ENCODE measurements around the gene PPP1R18. TPM values are rescaled to one million over a fixed set of nuclear protein-coding genes. Genes with fewer than 3 reads are reported as not detected.
"Not testable (repeated sequence)": the region's sequence is repeated elsewhere in the genome, so short reads cannot be mapped to it uniquely, and the experiment has no call there.

PPP1R18 gene, protein sequence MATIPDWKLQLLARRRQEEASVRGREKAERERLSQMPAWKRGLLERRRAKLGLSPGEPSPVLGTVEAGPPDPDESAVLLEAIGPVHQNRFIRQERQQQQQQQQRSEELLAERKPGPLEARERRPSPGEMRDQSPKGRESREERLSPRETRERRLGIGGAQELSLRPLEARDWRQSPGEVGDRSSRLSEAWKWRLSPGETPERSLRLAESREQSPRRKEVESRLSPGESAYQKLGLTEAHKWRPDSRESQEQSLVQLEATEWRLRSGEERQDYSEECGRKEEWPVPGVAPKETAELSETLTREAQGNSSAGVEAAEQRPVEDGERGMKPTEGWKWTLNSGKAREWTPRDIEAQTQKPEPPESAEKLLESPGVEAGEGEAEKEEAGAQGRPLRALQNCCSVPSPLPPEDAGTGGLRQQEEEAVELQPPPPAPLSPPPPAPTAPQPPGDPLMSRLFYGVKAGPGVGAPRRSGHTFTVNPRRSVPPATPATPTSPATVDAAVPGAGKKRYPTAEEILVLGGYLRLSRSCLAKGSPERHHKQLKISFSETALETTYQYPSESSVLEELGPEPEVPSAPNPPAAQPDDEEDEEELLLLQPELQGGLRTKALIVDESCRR
- total RNA-seq (2014; rRNA removed): 94.5 and 105 TPM in 2 replicates
- polyA plus RNA-seq (2012): 117 TPM

GRCh38 chr6:30686009-30686907 is at the start of gene PPP1R18:
Gene PPP1R18, minus strand, starts transcription at chr6:30686645. Its CDS starts 627 bp downstream, at chr6:30686018.
- peak; percentile 70 for DNase-seq (ENCODE audit: low read depth)

- no peak for DNase-seq (ENCODE audit: low read depth)
These were observed 49.3 kb upstream of the PPP1R18 start for GRCh38 chr6:30735668-30736314.

DNA sequence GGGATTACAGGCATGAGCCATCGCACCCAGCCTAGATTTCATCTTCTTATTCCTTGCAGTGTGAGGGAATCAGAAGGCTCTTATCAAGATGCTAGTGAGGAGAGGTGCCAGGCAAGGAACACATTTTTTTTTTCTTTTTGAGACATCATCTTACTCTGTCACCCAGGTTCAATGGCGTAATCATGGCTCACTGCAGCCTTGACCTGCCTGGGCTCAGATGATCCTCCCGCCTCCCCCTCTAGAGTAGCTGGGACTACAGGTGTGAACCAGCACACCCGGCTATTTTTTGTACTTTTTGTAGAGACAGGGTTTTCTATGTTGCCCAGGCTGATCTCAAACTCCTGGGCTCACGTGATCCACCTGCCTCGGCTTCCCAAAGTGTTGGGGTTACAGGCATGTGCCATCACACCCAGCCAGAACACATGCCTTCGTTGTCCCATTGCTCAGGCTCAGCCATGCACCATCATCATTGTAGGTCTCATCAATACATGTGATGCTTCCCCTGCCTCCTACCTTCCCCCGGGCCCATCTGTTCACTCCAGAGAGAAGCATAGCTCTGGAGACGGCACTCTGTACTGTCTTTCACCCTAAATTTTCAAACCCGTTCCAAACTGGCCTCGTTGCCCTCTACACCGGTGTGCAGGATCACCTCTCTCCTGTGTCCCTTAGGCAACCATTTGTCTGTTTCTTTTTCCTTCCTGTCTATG is 45.9 kb upstream of the PPP1R18 start:
- DNase-seq (ENCODE audit: low read depth): no peak

GRCh38 chr6:30730601-30731435 is 44.4 kb upstream of the PPP1R18 start:
- no peak for DNase-seq (ENCODE audit: low read depth)

DNA sequence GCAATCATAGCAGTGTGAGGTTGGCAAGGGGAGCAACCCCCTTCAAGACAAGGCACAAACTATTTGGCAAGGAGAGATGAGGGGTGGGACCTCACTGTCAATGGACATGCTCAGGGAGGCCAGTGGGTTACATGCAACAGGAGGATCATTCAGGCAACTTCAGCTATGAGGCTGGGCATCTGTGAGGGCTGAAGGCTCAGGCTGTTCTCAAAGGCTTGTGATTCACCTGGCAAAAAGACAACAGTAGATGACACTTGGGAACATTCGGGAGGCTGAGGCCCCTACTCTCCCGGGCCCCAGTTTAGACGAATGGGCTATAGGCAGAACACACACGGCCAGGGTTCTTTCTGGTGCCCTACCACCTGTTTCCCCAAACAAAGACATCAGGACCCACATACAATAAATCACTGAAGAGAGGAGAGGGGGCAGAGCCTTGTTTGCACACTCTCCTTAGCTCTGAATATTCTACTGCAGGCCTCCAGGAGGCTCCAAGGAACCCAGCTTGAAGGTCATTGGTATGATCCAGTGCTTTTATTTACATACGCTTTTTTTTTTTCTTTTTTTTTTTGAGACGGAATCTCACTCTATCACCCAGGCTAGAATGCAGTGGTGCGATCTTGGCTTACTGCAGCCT is 41.6 kb upstream of the PPP1R18 start:
- peak; percentile 71 for DNase-seq (ENCODE audit: low read depth)

- no peak for DNase-seq (ENCODE audit: low read depth)
These were observed 40.3 kb upstream of the PPP1R18 start for GRCh38 chr6:30726506-30727413.

DNA sequence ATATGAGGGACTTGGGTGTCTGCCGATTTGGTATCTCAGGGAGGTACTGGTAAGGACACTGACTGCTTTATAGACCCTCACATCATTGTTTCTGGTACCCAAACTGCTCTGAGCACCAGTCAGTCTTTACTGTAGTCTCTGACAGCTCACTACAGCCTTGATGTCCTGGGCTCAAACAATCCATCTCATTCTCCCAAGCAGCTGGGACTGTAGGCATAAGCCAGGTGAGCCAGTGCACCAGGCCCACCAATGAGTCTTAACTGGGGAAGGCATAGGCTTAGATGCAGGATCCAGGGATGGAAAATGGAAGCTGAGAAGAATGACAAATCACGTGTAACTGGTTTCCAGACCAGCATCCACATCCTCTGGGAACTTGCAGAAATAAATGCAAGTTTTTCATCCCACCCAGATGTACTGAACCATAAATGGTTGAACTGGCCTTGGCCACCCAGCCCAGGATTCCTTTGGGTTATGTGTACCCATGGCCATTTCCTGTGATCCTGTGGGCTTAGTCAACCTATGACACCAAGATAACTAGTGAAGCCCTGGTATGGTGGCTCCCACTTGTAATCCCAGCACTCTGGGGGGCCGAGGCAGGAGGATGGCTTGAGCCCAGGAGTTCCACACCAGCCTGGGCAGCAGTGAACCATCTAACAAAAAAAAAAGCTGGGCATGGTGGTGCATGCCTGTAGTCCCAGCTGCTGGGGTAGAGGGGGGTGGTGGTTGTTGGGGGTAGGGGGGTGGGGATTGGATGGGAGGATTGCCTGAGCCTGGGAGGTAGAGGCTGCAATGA is 39.5 kb upstream of the PPP1R18 start:
- peak; percentile 79 for DNase-seq (ENCODE audit: low read depth)

DNA sequence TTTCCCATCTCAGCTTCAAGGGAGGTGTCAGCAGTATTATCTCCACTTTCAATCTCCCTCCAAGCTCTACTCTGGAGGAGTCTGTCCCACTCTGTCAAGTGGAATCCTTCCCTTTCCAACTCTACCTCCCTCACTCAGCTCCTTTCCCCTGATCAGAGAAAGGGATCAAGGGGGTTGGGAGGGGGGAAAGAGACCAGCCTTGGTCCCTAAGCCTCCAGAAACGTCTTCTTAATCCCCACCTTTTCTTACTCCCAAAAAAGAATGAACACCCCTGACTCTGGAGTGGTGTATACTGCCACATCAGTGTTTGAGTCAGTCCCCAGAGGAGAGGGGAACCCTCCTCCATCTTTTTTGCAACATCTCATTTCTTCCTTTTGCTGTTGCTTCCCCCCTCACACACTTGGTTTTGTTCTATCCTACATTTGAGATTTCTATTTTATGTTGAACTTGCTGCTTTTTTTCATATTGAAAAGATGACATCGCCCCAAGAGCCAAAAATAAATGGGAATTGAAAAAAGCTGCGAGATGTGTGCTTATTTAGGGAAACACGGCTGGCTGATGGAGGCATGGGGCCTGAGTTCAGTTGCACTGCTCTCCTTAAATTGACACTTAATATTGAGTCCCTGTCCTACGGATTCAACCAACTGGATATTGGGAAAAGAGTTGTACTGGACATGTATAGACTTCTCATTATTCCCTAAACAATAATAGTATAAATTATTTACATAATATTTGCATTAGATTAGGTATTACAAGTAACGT is 38.6 kb upstream of the PPP1R18 start:
- no peak for DNase-seq (ENCODE audit: low read depth)

DNA sequence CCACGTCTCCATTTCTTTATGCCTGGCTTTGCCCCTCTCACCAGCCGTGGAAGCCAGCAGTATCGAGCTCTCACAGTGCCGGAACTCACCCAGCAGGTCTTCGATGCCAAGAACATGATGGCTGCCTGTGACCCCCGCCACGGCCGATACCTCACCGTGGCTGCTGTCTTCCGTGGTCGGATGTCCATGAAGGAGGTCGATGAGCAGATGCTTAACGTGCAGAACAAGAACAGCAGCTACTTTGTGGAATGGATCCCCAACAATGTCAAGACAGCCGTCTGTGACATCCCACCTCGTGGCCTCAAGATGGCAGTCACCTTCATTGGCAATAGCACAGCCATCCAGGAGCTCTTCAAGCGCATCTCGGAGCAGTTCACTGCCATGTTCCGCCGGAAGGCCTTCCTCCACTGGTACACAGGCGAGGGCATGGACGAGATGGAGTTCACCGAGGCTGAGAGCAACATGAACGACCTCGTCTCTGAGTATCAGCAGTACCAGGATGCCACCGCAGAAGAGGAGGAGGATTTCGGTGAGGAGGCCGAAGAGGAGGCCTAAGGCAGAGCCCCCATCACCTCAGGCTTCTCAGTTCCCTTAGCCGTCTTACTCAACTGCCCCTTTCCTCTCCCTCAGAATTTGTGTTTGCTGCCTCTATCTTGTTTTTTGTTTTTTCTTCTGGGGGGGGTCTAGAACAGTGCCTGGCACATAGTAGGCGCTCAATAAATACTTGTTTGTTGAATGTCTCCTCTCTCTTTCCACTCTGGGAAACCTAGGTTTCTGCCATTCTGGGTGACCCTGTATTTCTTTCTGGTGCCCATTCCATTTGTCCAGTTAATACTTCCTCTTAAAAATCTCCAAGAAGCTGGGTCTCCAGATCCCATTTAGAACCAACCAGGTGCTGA is 37.6 kb upstream of the PPP1R18 start:
- not testable (repeated sequence) for DNase-seq (ENCODE audit: low read depth)

DNA sequence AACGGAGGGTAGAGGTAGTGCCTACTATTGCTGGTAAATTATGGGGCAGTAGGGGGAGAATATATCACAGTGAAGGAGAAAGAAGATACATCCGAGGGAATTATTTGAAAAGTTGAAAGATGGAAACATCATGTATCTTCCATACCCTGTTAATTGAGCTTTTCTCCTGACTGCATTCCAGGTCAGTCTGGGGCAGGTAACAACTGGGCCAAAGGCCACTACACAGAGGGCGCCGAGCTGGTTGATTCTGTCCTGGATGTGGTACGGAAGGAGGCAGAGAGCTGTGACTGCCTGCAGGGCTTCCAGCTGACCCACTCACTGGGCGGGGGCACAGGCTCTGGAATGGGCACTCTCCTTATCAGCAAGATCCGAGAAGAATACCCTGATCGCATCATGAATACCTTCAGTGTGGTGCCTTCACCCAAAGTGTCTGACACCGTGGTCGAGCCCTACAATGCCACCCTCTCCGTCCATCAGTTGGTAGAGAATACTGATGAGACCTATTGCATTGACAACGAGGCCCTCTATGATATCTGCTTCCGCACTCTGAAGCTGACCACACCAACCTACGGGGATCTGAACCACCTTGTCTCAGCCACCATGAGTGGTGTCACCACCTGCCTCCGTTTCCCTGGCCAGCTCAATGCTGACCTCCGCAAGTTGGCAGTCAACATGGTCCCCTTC is 36.9 kb upstream of the PPP1R18 start:
- not testable (repeated sequence) for DNase-seq (ENCODE audit: low read depth)

DNA sequence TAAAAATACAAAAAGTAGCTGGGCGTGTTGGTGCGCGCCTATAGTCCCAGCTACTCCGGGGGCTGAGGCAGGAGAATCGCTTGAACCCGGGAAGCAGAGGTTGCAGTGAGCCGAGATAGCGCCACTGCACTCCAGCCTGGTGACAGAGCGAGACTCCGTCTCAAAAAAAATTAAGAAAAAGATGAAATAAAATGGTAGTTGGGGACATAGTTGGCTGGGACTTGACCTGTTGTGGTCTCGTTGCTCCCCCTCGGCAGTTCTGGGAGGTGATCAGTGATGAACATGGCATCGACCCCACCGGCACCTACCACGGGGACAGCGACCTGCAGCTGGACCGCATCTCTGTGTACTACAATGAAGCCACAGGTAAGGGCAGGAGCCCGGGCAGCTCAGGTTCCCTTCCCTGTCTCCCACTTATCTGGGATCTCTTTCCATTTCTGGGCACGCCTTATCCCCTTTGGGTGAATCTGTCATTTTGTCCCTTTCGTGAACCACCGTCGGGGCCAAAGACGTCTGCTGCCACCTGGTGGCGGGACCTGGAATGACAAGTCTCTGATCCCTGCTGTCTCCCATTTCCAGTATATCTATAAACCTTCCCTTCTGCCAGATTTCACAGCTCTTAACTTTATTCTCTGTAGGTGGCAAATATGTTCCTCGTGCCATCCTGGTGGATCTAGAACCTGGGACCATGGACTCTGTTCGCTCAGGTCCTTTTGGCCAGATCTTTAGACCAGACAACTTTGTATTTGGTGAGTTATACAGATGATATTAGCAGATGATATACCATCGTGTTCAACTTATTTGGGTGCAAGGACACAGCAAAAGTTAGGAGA is 36.1 kb upstream of the PPP1R18 start:
- DNase-seq (ENCODE audit: low read depth): peak; percentile 78

DNA sequence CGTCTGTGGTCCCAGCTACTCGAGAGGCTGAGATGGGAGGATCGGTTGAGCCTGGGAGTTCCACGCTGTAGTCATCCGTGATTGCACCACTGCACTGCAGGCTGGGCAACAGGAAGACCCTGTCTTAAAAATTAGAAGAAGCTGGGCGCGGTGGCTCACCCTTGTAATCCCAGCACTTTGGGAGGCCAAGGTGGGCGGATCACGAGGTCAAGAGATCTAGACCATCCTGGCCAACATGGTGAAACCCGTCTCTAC is 35.5 kb upstream of the PPP1R18 start:
- peak; percentile 43 for DNase-seq (ENCODE audit: low read depth)

DNA sequence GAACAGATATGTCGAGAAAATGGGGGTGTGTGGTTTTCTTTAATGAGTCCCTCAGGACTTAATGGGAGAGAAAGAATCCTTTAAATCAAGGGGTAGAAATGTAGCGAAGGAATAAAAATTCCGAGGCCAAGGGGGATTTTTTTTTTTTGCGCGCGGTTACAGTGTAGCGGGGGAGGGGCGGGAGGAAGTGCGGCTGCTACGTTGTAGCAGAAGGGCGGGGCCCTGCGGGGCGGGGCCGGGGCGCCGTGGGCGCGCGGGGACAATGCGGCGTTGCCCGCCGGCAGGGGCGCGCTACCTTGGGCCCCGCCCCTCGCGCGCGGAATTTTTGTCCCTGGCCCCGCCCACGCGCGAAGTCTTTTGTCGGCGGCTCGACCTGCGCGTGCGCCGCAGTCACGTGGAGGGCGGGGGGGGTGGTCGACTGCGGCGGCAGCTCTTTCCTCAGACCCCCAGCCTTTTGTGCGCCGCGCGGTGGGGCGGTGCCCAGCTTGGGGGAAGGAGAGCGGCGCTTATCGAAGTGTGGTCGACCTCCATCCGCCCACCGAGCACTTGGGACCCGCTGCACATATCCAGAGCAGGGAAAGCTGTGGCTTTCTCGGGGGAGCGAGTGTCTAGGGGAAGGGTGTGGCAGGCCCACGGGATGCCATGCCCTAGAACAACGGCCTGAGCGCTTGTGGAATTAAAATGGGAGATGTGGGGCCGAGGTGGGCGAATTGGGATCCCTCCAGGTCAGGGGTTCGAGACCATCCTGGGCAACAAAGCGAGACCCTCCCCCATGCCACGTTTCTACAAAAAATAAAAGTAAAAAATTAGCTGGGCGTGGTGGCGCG is 35.0 kb upstream of the PPP1R18 start:
- peak; percentile 87 for DNase-seq (ENCODE audit: low read depth)
